ENCODE results near the gene ZNF282.
"Not testable (repeated sequence)": the region's sequence is repeated elsewhere in the genome, so short reads cannot be mapped to it uniquely, and the experiment has no call there.

ZNF282 gene

GRCh38 chr7:149224352-149224751, 29.0 kb downstream of the ZNF282 start (continued):
- TF ChIP-seq PRDM2 (tag by site-specific recombination; IDR thresholded peaks at IDR 0.05; ENCODE audit: borderline replicate concordance) = no peak
- TF ChIP-seq PBX3 (CRISPR knock-in tag; IDR thresholded peaks at IDR 0.05) = no peak

GRCh38 chr7:149225106-149225505, 29.8 kb downstream of the ZNF282 start:
- no peak for TF ChIP-seq ZNF76 (tag by site-specific recombination; IDR thresholded peaks at IDR 0.05; ENCODE audit: borderline replicate concordance, low read depth)
- TF ChIP-seq HOXD13 (CRISPR knock-in tag; IDR thresholded peaks at IDR 0.05; ENCODE audit: borderline replicate concordance) = no peak
- no peak for TF ChIP-seq ZNF449 (tag by site-specific recombination; IDR thresholded peaks at IDR 0.05)
- no peak for TF ChIP-seq ZNF830 (tag by site-specific recombination; IDR thresholded peaks at IDR 0.05; ENCODE audit: low read depth)
- TF ChIP-seq ZNF280D (tag by site-specific recombination; IDR thresholded peaks at IDR 0.05) = no peak
- ChIA-PET CTCF (no interaction called here), POLR2A (no interaction called here)
- H3K36me3 ChIP-seq (ENCODE audit: control insufficient read depth in 2 of 2, insufficient read depth in 1 of 2, low read length in 2 of 2) = peaks cover 11 to 50% of the 10 kb centered on the region in 2 experiments; a peak in 2 of 3 replicates
- no peaks in the 10 kb centered on the region for H3K9me3 ChIP-seq (ENCODE audit: control insufficient read depth, insufficient read depth, low read depth, low read length)
- H3K4me3 ChIP-seq (ENCODE audit: low read depth, low read length) = no peak overlapping the region
- no peak overlapping the region for H3K27ac ChIP-seq (ENCODE audit: extremely low read depth, low read depth, low read length)
- H3K4me1 ChIP-seq (ENCODE audit: control insufficient read depth, insufficient read depth, low read length) = no peaks in the 10 kb centered on the region

GRCh38 chr7:149225656-149226055, 30.3 kb downstream of the ZNF282 start:
- Histone ChIP-seq H3K4me1 (ENCODE audit: control insufficient read depth, insufficient read depth, low read length) (no peaks in the 10 kb centered on the region), H3K9me3 (ENCODE audit: control insufficient read depth, insufficient read depth, low read depth, low read length) (no peaks in the 10 kb centered on the region), H3K27ac (ENCODE audit: extremely low read depth, low read depth, low read length) (no peak overlapping the region), H3K36me3 (ENCODE audit: control insufficient read depth in 2 of 2, insufficient read depth in 1 of 2, low read length in 2 of 2) (peaks cover 10 to 44% of the 10 kb centered on the region in 2 experiments; a peak in 2 of 3 replicates), H3K4me3 (ENCODE audit: low read depth, low read length) (no peak overlapping the region)
- CTCF ChIA-PET = no interaction called here
- TF ChIP-seq ZBTB49 (tag by site-specific recombination; IDR thresholded peaks at IDR 0.05; ENCODE audit: low read depth) = no peak
- TF ChIP-seq ZNF112 (tag by site-specific recombination; IDR thresholded peaks at IDR 0.05) = no peak
- TF ChIP-seq REST (tag by site-specific recombination; IDR thresholded peaks at IDR 0.05) = no peak
- no peak for TF ChIP-seq ZNF473 (tag by site-specific recombination; IDR thresholded peaks at IDR 0.05)
- POLR2A ChIA-PET = no interaction called here

- H3K4me1 ChIP-seq (ENCODE audit: control insufficient read depth, insufficient read depth, low read length); H3K9me3 ChIP-seq (ENCODE audit: control insufficient read depth, insufficient read depth, low read depth, low read length); POLR2A ChIA-PET; CTCF ChIA-PET; H3K27ac ChIP-seq (ENCODE audit: extremely low read depth, low read depth, low read length); H3K4me3 ChIP-seq (ENCODE audit: low read depth, low read length): not testable (repeated sequence)
- peaks cover 6 to 37% of the 10 kb centered on the region in 2 experiments; a peak in 2 of 3 replicates for H3K36me3 ChIP-seq (ENCODE audit: control insufficient read depth in 2 of 2, insufficient read depth in 1 of 2, low read length in 2 of 2)
Measured at GRCh38 chr7:149226366-149226765, 31.0 kb downstream of the ZNF282 start.

Data from HEK293 (cell line).